Lower lobe of right lung (tissue), 1 donor: Measurements from ENCODE around the gene UMOD. TPM values are rescaled to one million over a fixed set of nuclear protein-coding genes. Genes with fewer than 3 reads are reported as not detected.

ENCODE experiments used
- total RNA-seq: library from RNA; stranded (reverse); fragmentation: NEBNext Ultra II Directional; extraction: Animal tissue kit (Norgen Biotek cat#: 25700); gene quantifications from one replicate; pipeline ENCODE4 v1.2.1, GENCODE V29; 2021
- donor health status: DM: no; HTN: yes; CAD: no; lungs with severe emphysema.

The UMOD gene
- total RNA-seq, 1 donor from 2014 or later: not detected

Other genes starting within 250 kb of the UMOD start
- gene GP2, start 25.2 kb downstream of the UMOD start, total RNA-seq: 0.18 TPM
- not detected for gene PDILT, start 52.0 kb upstream of the UMOD start, total RNA-seq
- gene ACSM5, start 56.8 kb upstream of the UMOD start, total RNA-seq: 4.3 TPM
- not detected for gene ACSM2A, start 98.8 kb upstream of the UMOD start, total RNA-seq
- gene ACSM2B, start 223.7 kb upstream of the UMOD start, total RNA-seq: not detected